Measurements from ENCODE around the gene TTYH3.

GRCh38 chr7:2700141-2700850, 68.5 kb downstream of the TTYH3 start:
- TF ChIP-seq CTCF (conservative IDR thresholded peaks at IDR 0.05; ENCODE audit: low read length) (no peak), EZH2phosphoT487 (IDR thresholded peaks at IDR 0.05; ENCODE audit: borderline replicate concordance, low read depth, low read length) (no peak)

Data from OCI-LY7 (cell line).